ENCODE results near the gene ADGRB2.

DNA sequence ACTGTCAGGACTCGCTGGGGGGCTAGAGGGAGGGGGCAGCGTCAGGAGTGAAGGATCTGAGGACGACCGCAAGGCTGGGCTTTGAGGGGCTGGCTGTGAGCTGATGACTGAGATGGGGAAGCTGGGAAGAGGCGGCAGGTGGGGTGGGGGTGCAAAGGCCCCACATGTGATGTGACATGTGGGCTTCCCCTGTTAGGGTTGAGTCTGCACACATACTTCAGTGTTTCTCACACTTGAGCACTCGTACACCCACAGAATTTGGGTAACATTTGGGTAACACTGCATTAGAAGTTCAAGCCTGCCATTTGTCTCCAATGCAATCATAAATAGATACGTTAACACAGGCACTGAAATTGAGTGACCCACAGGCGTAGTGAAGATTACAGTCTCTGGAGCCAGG, 76.5 kb downstream of the ADGRB2 start:
- TF ChIP-seq, protein P1, sequence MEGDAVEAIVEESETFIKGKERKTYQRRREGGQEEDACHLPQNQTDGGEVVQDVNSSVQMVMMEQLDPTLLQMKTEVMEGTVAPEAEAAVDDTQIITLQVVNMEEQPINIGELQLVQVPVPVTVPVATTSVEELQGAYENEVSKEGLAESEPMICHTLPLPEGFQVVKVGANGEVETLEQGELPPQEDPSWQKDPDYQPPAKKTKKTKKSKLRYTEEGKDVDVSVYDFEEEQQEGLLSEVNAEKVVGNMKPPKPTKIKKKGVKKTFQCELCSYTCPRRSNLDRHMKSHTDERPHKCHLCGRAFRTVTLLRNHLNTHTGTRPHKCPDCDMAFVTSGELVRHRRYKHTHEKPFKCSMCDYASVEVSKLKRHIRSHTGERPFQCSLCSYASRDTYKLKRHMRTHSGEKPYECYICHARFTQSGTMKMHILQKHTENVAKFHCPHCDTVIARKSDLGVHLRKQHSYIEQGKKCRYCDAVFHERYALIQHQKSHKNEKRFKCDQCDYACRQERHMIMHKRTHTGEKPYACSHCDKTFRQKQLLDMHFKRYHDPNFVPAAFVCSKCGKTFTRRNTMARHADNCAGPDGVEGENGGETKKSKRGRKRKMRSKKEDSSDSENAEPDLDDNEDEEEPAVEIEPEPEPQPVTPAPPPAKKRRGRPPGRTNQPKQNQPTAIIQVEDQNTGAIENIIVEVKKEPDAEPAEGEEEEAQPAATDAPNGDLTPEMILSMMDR (conservative IDR thresholded peaks at IDR 0.05 in 1 of 2, IDR thresholded peaks at IDR 0.05 in 1 of 2; ENCODE audit: low read depth in 1 of 2, low read length in 2 of 2) = no peak
- TF ChIP-seq EZH2 (IDR thresholded peaks at IDR 0.05; ENCODE audit: low read length, missing control alignments) = no peak
